ENCODE measurements around the gene HS6ST3.

DNA sequence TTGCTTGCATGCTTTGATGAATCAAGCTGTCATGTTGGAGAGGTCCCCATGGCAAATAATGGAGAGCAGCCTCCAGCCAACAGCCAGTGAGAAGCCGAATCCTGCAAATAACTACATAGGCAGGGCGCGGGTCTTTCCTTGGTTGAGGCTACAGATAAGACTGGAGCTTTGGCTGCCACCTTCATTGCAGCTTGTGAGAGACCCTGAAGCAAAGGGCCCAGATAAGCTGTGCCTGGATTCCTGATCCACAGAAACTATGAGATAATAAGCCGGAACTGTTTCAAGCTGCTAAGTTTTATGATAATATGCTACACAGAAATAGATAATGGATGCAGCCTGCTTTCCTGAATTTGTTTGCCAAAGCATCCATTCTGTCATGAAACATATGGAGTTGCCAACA, 257.0 kb downstream of the HS6ST3 start:
- no peak for TF ChIP-seq POLR2A (IDR thresholded peaks at IDR 0.05)
- TF ChIP-seq CTCF (IDR thresholded peaks at IDR 0.05): no peak
- TF ChIP-seq EP300 (IDR thresholded peaks at IDR 0.05): no peak

Measured in sigmoid colon (tissue), 4 donors.